Activated CD4-positive, alpha-beta T cell treated with anti-CD3 and anti-CD28 coated beads, Interleukin-2, amount 10 ng/mL, durations not matched to agents 7 days and 5 days (primary cell): Measurements from ENCODE around the gene HMX1. TPM values are rescaled to one million over a fixed set of nuclear protein-coding genes. Genes with fewer than 3 reads are reported as not detected.
A peak's percentile ranks its signal among the peaks of the same experiment; 100 is the strongest.

Experiments
- CTCF ChIA-PET: fragments of 350-600 bp; sonication (Branson Sonifier 250); formaldehyde crosslinking; loops from one replicate; lab custom pipeline; 2021; ENCODE audit warnings: antibody characterized with exemption; lab: Charles Lee
- POLR2A ChIA-PET: fragments of 350-600 bp; sonication (Branson Sonifier 250); formaldehyde crosslinking; loops from one replicate; lab custom pipeline; 2021; ENCODE audit warnings: antibody characterized with exemption; lab: Charles Lee
- DNase-seq: peaks from one replicate; pipeline ENCODE4 v3.0.0-alpha.2; 2020
- H3K27ac Mint-ChIP-seq: one replicate; pipeline ENCODE4 v1.8.0; 2021; ENCODE audit warnings: mild to moderate bottlenecking, moderate library complexity, mixed read lengths
- H3K27me3 Mint-ChIP-seq: one replicate; pipeline ENCODE4 v1.8.0; 2021; ENCODE audit warnings: mixed read lengths
- H3K36me3 Mint-ChIP-seq: one replicate; pipeline ENCODE4 v1.8.0; 2021; ENCODE audit warnings: low read depth, mixed read lengths
- H3K4me1 Mint-ChIP-seq: one replicate; pipeline ENCODE4 v1.8.0; 2021; ENCODE audit warnings: mixed read lengths
- H3K4me3 Mint-ChIP-seq: one replicate; pipeline ENCODE4 v1.8.0; 2021; ENCODE audit warnings: mild to moderate bottlenecking, moderate library complexity, mixed read lengths
- H3K9me3 Mint-ChIP-seq: one replicate; pipeline ENCODE4 v1.8.0; 2021; ENCODE audit warnings: mixed read lengths
- total RNA-seq, 2 experiments: library from RNA; stranded (reverse); gene quantifications; one replicate each; pipeline ENCODE4 v1.2.3, GENCODE V29; 2021

HMX1 gene
- not detected for total RNA-seq

GRCh38 chr4:8871417-8872401 lies at the start of gene HMX1:
Gene HMX1 (minus strand): TSS chr4:8871839. CDS start chr4:8871614, 225 bp downstream.
- DNase-seq = no peak
- no peaks in the 10 kb centered on the region for H3K36me3 Mint-ChIP-seq
- no peaks in the 10 kb centered on the region for H3K4me1 Mint-ChIP-seq
- CTCF ChIA-PET = no interaction called here
- H3K27me3 Mint-ChIP-seq = peaks cover 65% of the 10 kb centered on the region
- POLR2A ChIA-PET = no interaction called here
- H3K4me3 Mint-ChIP-seq = peak within 1 kb of the TSS; percentile 30
- peaks cover 3% of the 10 kb centered on the region for H3K9me3 Mint-ChIP-seq
- peak within 1 kb of the TSS; percentile 69 for H3K27ac Mint-ChIP-seq

DNA sequence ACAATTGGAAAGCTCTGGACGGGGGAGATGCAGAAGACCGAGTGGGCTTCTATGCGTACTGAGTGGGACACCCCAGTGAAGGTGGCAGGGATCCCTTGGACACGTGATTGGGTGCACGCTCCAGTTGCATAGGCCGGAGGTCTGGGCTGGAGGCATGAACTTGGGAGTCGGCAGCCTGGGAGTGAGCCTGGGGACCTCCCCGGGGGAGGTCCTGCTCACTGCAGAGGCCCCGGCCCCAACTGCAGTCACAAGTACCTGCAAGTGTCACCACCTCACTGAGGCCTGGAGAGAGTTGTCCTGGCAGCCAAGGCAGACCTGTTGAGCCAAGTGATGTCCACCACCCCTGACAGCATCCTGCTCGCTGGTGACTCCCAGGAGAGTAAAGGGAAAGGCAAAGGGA lies 49.3 kb upstream of the HMX1 start:
- POLR2A ChIA-PET = no interaction called here
- no peak for DNase-seq
- H3K36me3 Mint-ChIP-seq = no peaks in the 10 kb centered on the region
- no peaks in the 10 kb centered on the region for H3K4me1 Mint-ChIP-seq
- H3K27me3 Mint-ChIP-seq = peaks cover 3% of the 10 kb centered on the region
- CTCF ChIA-PET = no interaction called here
- H3K9me3 Mint-ChIP-seq = peaks cover 7% of the 10 kb centered on the region
- no peak overlapping the region for H3K4me3 Mint-ChIP-seq
- H3K27ac Mint-ChIP-seq = no peak overlapping the region

- ChIA-PET CTCF (no interaction called here), POLR2A (no interaction called here)
- H3K36me3 Mint-ChIP-seq = no peaks in the 10 kb centered on the region
- peaks cover 3% of the 10 kb centered on the region for H3K27me3 Mint-ChIP-seq
- H3K4me1 Mint-ChIP-seq = no peaks in the 10 kb centered on the region
- no peak for DNase-seq
- H3K9me3 Mint-ChIP-seq = peaks cover 7% of the 10 kb centered on the region
- no peak overlapping the region for H3K27ac Mint-ChIP-seq
- H3K4me3 Mint-ChIP-seq = no peak overlapping the region
These were observed 48.8 kb upstream of the HMX1 start for GRCh38 chr4:8920289-8920965.

- no peak overlapping the region for H3K27ac Mint-ChIP-seq
- POLR2A ChIA-PET = no interaction called here
These were observed 48.1 kb upstream of the HMX1 start for GRCh38 chr4:8919651-8920288.

GRCh38 chr4:8917868-8918783 lies 46.5 kb upstream of the HMX1 start:
- no peaks in the 10 kb centered on the region for H3K27me3 Mint-ChIP-seq
- ChIA-PET POLR2A (no interaction called here), CTCF (interaction anchor here (0.8 to 1.2 kb wide), 2 partner anchors 310 to 1686 kb away, joined by 3 read pairs; no protein-coding TSS in a partner anchor)
- no peaks in the 10 kb centered on the region for H3K4me1 Mint-ChIP-seq
- DNase-seq = peak; percentile 57
- peaks cover under 1% of the 10 kb centered on the region for H3K9me3 Mint-ChIP-seq
- H3K27ac Mint-ChIP-seq = no peak overlapping the region
- no peaks in the 10 kb centered on the region for H3K36me3 Mint-ChIP-seq
- H3K4me3 Mint-ChIP-seq = no peak overlapping the region

More at GRCh38 chr4:8919651-8920288, 48.1 kb upstream of the HMX1 start:
- H3K9me3 Mint-ChIP-seq = peaks cover 6% of the 10 kb centered on the region
- CTCF ChIA-PET = no interaction called here
- DNase-seq = no peak
- peaks cover 3% of the 10 kb centered on the region for H3K27me3 Mint-ChIP-seq
- H3K4me1 Mint-ChIP-seq = no peaks in the 10 kb centered on the region
- H3K36me3 Mint-ChIP-seq = no peaks in the 10 kb centered on the region
- no peak overlapping the region for H3K4me3 Mint-ChIP-seq

DNA sequence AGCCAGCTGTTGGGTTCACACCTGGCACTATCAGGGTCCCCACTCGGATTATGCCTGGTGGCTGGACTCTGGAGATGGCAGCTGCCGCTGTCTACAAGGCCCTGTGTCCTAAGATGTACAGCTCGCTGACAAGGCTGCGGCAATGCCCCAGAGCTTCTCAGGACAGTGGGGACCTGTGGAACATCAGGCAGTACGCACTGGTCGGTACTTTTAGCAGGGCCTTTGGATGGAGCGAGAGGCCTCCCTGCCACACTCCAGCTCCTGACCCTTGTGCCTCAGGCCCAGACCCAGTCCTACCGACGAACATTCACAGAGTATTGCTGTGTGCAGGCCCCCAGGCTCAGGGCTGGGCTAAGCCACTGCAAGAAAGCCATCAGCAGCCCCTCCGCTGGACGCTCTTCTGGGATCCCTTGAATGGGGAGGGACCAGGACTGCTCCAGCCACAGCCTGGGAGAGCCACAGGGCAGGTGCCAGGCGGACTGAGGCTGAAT lies 45.7 kb upstream of the HMX1 start:
- Mint-ChIP-seq H3K4me3 (no peak overlapping the region), H3K27ac (no peak overlapping the region), H3K9me3 (no peaks in the 10 kb centered on the region), H3K4me1 (no peaks in the 10 kb centered on the region), H3K27me3 (no peaks in the 10 kb centered on the region), H3K36me3 (no peaks in the 10 kb centered on the region)
- POLR2A ChIA-PET = no interaction called here
- DNase-seq = no peak
- CTCF ChIA-PET = interaction anchor here (0.8 to 1.2 kb wide), 2 partner anchors 309 to 1685 kb away, joined by 3 read pairs; no protein-coding TSS in a partner anchor

DNA sequence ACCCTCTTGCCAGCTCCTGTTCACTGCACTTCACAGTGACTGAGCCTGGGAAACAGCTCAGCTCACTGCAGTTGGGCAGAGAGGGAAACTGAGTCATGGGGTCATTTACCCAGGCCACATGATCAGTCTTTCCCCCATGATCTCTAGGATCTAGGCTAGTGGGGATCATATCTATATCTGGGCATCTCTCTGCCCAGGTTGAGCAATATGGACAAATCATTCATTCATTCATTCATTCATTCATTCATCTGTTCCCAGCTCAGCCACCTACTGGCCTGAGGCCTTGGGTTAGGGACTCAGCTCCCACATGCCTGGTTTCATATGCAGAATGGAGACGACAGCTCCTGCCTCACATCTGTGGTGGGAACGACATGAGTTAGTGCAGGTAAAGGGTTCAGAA lies 45.3 kb upstream of the HMX1 start:
- H3K4me1 Mint-ChIP-seq = no peaks in the 10 kb centered on the region
- H3K27ac Mint-ChIP-seq = no peak overlapping the region

DNA sequence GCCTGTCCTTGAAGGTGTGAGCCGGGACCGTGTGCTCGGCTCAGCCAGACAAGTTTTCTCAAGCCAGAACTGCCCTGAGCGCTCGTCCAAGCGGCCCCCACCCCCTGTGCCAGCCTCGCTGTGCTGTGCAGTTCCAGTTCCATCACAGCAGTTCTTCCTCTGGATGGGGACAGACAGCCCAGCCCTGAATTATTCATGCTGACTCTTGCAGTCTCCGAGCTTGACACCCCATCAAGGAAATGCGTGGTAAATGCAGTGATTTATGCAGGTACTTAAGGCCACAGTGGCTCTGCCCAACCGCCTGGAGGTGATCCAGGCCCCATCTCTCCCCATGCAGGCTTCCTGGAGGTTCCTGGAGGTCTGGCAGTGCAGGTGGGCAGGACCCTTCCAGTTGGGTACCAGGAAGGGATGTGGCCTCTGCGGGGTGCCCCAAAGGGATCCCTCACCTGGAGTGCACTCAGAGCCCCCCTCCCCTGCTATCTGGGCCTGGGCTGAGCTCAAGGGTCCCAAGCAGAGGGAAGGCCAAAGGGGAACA lies 44.8 kb upstream of the HMX1 start:
- Mint-ChIP-seq H3K4me3 (no peak overlapping the region), H3K9me3 (no peaks in the 10 kb centered on the region), H3K27ac (no peak overlapping the region), H3K4me1 (no peaks in the 10 kb centered on the region), H3K36me3 (no peaks in the 10 kb centered on the region), H3K27me3 (no peaks in the 10 kb centered on the region)
- POLR2A ChIA-PET = no interaction called here
- CTCF ChIA-PET = interaction anchor here (1.2 kb wide), 1 partner anchor 309 kb away, joined by 3 read pairs; no protein-coding TSS in a partner anchor
- DNase-seq = peak; percentile 3

More for the DNA sequence above, 45.3 kb upstream of the HMX1 start:
- DNase-seq = no peak
- CTCF ChIA-PET = interaction anchor here (1.2 kb wide), 1 partner anchor 309 kb away, joined by 3 read pairs; no protein-coding TSS in a partner anchor
- Mint-ChIP-seq H3K36me3 (no peaks in the 10 kb centered on the region), H3K9me3 (no peaks in the 10 kb centered on the region), H3K27me3 (no peaks in the 10 kb centered on the region), H3K4me3 (no peak overlapping the region)
- POLR2A ChIA-PET = no interaction called here

- no peak overlapping the region for H3K4me3 Mint-ChIP-seq
- DNase-seq = peak; percentile 4
- no peaks in the 10 kb centered on the region for H3K36me3 Mint-ChIP-seq
- no peaks in the 10 kb centered on the region for H3K4me1 Mint-ChIP-seq
- H3K27me3 Mint-ChIP-seq = no peaks in the 10 kb centered on the region
- no peak overlapping the region for H3K27ac Mint-ChIP-seq
- ChIA-PET POLR2A (no interaction called here), CTCF (no interaction called here)
- no peaks in the 10 kb centered on the region for H3K9me3 Mint-ChIP-seq
These were observed 43.9 kb upstream of the HMX1 start for GRCh38 chr4:8915201-8916200.

- no peak for DNase-seq
- no peak overlapping the region for H3K4me3 Mint-ChIP-seq
- H3K27me3 Mint-ChIP-seq = no peaks in the 10 kb centered on the region
- ChIA-PET POLR2A (no interaction called here), CTCF (no interaction called here)
- no peak overlapping the region for H3K27ac Mint-ChIP-seq
- H3K36me3 Mint-ChIP-seq = no peaks in the 10 kb centered on the region
- no peaks in the 10 kb centered on the region for H3K4me1 Mint-ChIP-seq
- no peaks in the 10 kb centered on the region for H3K9me3 Mint-ChIP-seq
These were observed 43.0 kb upstream of the HMX1 start for GRCh38 chr4:8914461-8915171.
